ENCODE data around the gene DDX19B. TPM values are rescaled to one million over a fixed set of nuclear protein-coding genes. Genes with fewer than 3 reads are reported as not detected.
A peak's percentile ranks its signal among the peaks of the same experiment; 100 is the strongest.
"Not testable (repeated sequence)": the region's sequence is repeated elsewhere in the genome, so short reads cannot be mapped to it uniquely, and the experiment has no call there.

Gene DDX19B
- total and polyA plus RNA-seq, 7 experiments from 2014 or later = 23.6 to 60.5 (median 29.0) TPM

- Histone ChIP-seq H3K9me3 (ENCODE audit: control insufficient read depth in 2 of 3, low read length in 3 of 3) (no peaks in the 10 kb centered on the region), H3K27me3 (ENCODE audit: control insufficient read depth in 2 of 2, insufficient read depth in 2 of 2, low read length in 2 of 2) (no peaks in the 10 kb centered on the region), H3K4me3 (ENCODE audit: low read length) (no peak overlapping the region), H3K4me1 (ENCODE audit: control insufficient read depth in 2 of 2, insufficient read depth in 2 of 2, low read length in 2 of 2) (no peaks in the 10 kb centered on the region), H3K36me3 (ENCODE audit: control insufficient read depth in 2 of 3, insufficient read depth in 3 of 3, low read length in 3 of 3) (peaks cover 14 to 97% (median 33%) of the 10 kb centered on the region in 3 experiments), H3K27ac (ENCODE audit: low read depth, low read length) (no peak overlapping the region)
- ChIA-PET CTCF (no interaction called here), POLR2A (no interaction called here)
- Mint-ChIP-seq H3K9me3 (no peaks in the 10 kb centered on the region), H3K36me3 (peaks cover 0 to 31% (median 9%) of the 10 kb centered on the region in 5 donors), H3K4me3 (no peak overlapping the region), H3K27ac (peak overlapping the region in 1 of 9 donors; percentile 64), H3K4me1 (peaks cover 0 to 4% (median 0%) of the 10 kb centered on the region in 7 donors), H3K27me3 (no peaks in the 10 kb centered on the region)
- intact Hi-C loops (cut with micrococcal nuclease) = loop anchor here in 1 of 2 donors (10.0 kb wide), 1 partner anchor 1837 kb away; the partner anchor contains the start of genes DHX38 and TXNL4B
- ATAC-seq (no peak), DNase-seq (no peak)
Observed at GRCh38 chr16:70257391-70257790, 41.6 kb upstream of the DDX19B start.

GRCh38 chr16:70258065-70258464, 40.9 kb upstream of the DDX19B start:
- H3K27me3 ChIP-seq (ENCODE audit: control insufficient read depth in 2 of 2, insufficient read depth in 2 of 2, low read length in 2 of 2) = no peaks in the 10 kb centered on the region
- Mint-ChIP-seq H3K27me3 (no peaks in the 10 kb centered on the region), H3K9me3 (no peaks in the 10 kb centered on the region), H3K4me1 (peaks cover 0 to 4% (median 0%) of the 10 kb centered on the region in 7 donors), H3K36me3 (peaks cover 0 to 30% (median 9%) of the 10 kb centered on the region in 5 donors), H3K27ac (peak overlapping the region in 2 of 9 donors; percentile 51 to 53), H3K4me3 (no peak overlapping the region)
- H3K27ac ChIP-seq (ENCODE audit: low read depth, low read length) = no peak overlapping the region
- no peaks in the 10 kb centered on the region for H3K9me3 ChIP-seq (ENCODE audit: control insufficient read depth in 2 of 3, low read length in 3 of 3)
- intact Hi-C loops (cut with micrococcal nuclease) = loop anchor here in 1 of 2 donors (10.0 kb wide), 1 partner anchor 1837 kb away; the partner anchor contains the start of genes DHX38 and TXNL4B
- no peaks in the 10 kb centered on the region for H3K4me1 ChIP-seq (ENCODE audit: control insufficient read depth in 2 of 2, insufficient read depth in 2 of 2, low read length in 2 of 2)
- no peak for ATAC-seq
- DNase-seq = no peak
- H3K36me3 ChIP-seq (ENCODE audit: control insufficient read depth in 2 of 3, insufficient read depth in 3 of 3, low read length in 3 of 3) = peaks cover 14 to 96% (median 38%) of the 10 kb centered on the region in 3 experiments
- POLR2A ChIA-PET = no interaction called here
- no peak overlapping the region for H3K4me3 ChIP-seq (ENCODE audit: low read length)
- CTCF ChIA-PET = interaction anchor here (0.6 kb wide), 1 partner anchor 23 kb away, joined by 3 read pairs; no protein-coding TSS in a partner anchor

- no peak for DNase-seq
- H3K36me3 ChIP-seq (ENCODE audit: control insufficient read depth in 2 of 3, insufficient read depth in 3 of 3, low read length in 3 of 3) = peaks cover 14 to 95% (median 42%) of the 10 kb centered on the region in 3 experiments
- H3K27ac Mint-ChIP-seq = peak overlapping the region in 1 of 9 donors; percentile 48
- peaks cover 0 to 4% (median 0%) of the 10 kb centered on the region in 7 donors for H3K4me1 Mint-ChIP-seq
- H3K4me3 Mint-ChIP-seq = no peak overlapping the region
- no peak for ATAC-seq
- ChIA-PET POLR2A (no interaction called here), CTCF (no interaction called here)
- no peaks in the 10 kb centered on the region for H3K9me3 Mint-ChIP-seq
- no peaks in the 10 kb centered on the region for H3K4me1 ChIP-seq (ENCODE audit: control insufficient read depth in 2 of 2, insufficient read depth in 2 of 2, low read length in 2 of 2)
- H3K27me3 ChIP-seq (ENCODE audit: control insufficient read depth in 2 of 2, insufficient read depth in 2 of 2, low read length in 2 of 2) = no peaks in the 10 kb centered on the region
- intact Hi-C loops (cut with micrococcal nuclease) = loop anchor here in 1 of 2 donors (10.0 kb wide), 1 partner anchor 1836 kb away; the partner anchor contains the start of genes DHX38 and TXNL4B
- H3K9me3 ChIP-seq (ENCODE audit: control insufficient read depth in 2 of 3, low read length in 3 of 3) = no peaks in the 10 kb centered on the region
- H3K27ac ChIP-seq (ENCODE audit: low read depth, low read length) = no peak overlapping the region
- no peaks in the 10 kb centered on the region for H3K27me3 Mint-ChIP-seq
- H3K4me3 ChIP-seq (ENCODE audit: low read length) = no peak overlapping the region
- H3K36me3 Mint-ChIP-seq = peaks cover 0 to 28% (median 9%) of the 10 kb centered on the region in 5 donors
Observed at GRCh38 chr16:70258946-70259345, 40.0 kb upstream of the DDX19B start.

- H3K27me3 ChIP-seq (ENCODE audit: control insufficient read depth in 2 of 2, insufficient read depth in 2 of 2, low read length in 2 of 2); H3K27ac ChIP-seq (ENCODE audit: low read depth, low read length); H3K27me3 Mint-ChIP-seq; H3K4me1 Mint-ChIP-seq; H3K9me3 ChIP-seq (ENCODE audit: control insufficient read depth in 2 of 3, low read length in 3 of 3); H3K4me3 ChIP-seq (ENCODE audit: low read length); H3K4me3 Mint-ChIP-seq; DNase-seq; ATAC-seq; H3K4me1 ChIP-seq (ENCODE audit: control insufficient read depth in 2 of 2, insufficient read depth in 2 of 2, low read length in 2 of 2); H3K9me3 Mint-ChIP-seq; CTCF ChIA-PET: not testable (repeated sequence)
- H3K36me3 ChIP-seq (ENCODE audit: control insufficient read depth in 2 of 3, insufficient read depth in 3 of 3, low read length in 3 of 3) = peaks cover 19 to 94% (median 44%) of the 10 kb centered on the region in 3 experiments
- intact Hi-C loops (cut with micrococcal nuclease) = loop anchor here in 1 of 2 donors (10.0 kb wide), 1 partner anchor 1835 kb away; the partner anchor contains the start of genes DHX38 and TXNL4B
- POLR2A ChIA-PET = interaction anchor here (0.6 to 1.2 kb wide), 2 partner anchors 39 to 402 kb away, joined by 3 read pairs; partner anchors contain the start of gene DDX19B
- Mint-ChIP-seq H3K27ac (peak overlapping the region in 1 of 9 donors; percentile 19), H3K36me3 (peaks cover 0 to 31% (median 12%) of the 10 kb centered on the region in 5 donors)
Observed at GRCh38 chr16:70259903-70260302, 39.1 kb upstream of the DDX19B start.

- H3K4me3 Mint-ChIP-seq = no peak overlapping the region
- Histone ChIP-seq H3K9me3 (ENCODE audit: control insufficient read depth in 2 of 3, low read length in 3 of 3) (no peaks in the 10 kb centered on the region), H3K27ac (ENCODE audit: low read depth, low read length) (no peak overlapping the region), H3K4me3 (ENCODE audit: low read length) (no peak overlapping the region), H3K4me1 (ENCODE audit: control insufficient read depth in 2 of 2, insufficient read depth in 2 of 2, low read length in 2 of 2) (no peaks in the 10 kb centered on the region), H3K36me3 (ENCODE audit: control insufficient read depth in 2 of 3, insufficient read depth in 3 of 3, low read length in 3 of 3) (peaks cover 11 to 90% (median 37%) of the 10 kb centered on the region in 3 experiments), H3K27me3 (ENCODE audit: control insufficient read depth in 2 of 2, insufficient read depth in 2 of 2, low read length in 2 of 2) (no peaks in the 10 kb centered on the region)
- H3K9me3 Mint-ChIP-seq = no peaks in the 10 kb centered on the region
- peak; percentile 61 for ATAC-seq
- peak overlapping the region in 4 of 9 donors; percentile 2 to 57 (median 38) for H3K27ac Mint-ChIP-seq
- H3K36me3 Mint-ChIP-seq = peaks cover 0 to 44% (median 22%) of the 10 kb centered on the region in 5 donors
- peaks cover 0 to 4% (median 0%) of the 10 kb centered on the region in 7 donors for H3K4me1 Mint-ChIP-seq
- ChIA-PET POLR2A (interaction anchor here (0.6 to 1.2 kb wide), 2 partner anchors 80 to 257 kb away, joined by 3 to 5 read pairs; no protein-coding TSS in a partner anchor), CTCF (interaction anchor here (1.5 to 1.7 kb wide), 2 partner anchors 15 to 16 kb away, joined by 3 read pairs; no protein-coding TSS in a partner anchor)
- intact Hi-C loops (cut with micrococcal nuclease) = no loop called here
- DNase-seq = peak in 1 of 9 donors; percentile 22
- H3K27me3 Mint-ChIP-seq = no peaks in the 10 kb centered on the region
Observed at GRCh38 chr16:70267516-70267915, 31.5 kb upstream of the DDX19B start.

- H3K4me3 ChIP-seq (ENCODE audit: low read length); H3K4me1 ChIP-seq (ENCODE audit: control insufficient read depth in 2 of 2, insufficient read depth in 2 of 2, low read length in 2 of 2); H3K4me3 Mint-ChIP-seq; H3K4me1 Mint-ChIP-seq; H3K27ac Mint-ChIP-seq; H3K27ac ChIP-seq (ENCODE audit: low read depth, low read length); DNase-seq; H3K27me3 Mint-ChIP-seq; intact Hi-C loops (cut with micrococcal nuclease); H3K9me3 Mint-ChIP-seq; ATAC-seq; H3K9me3 ChIP-seq (ENCODE audit: control insufficient read depth in 2 of 3, low read length in 3 of 3); H3K27me3 ChIP-seq (ENCODE audit: control insufficient read depth in 2 of 2, insufficient read depth in 2 of 2, low read length in 2 of 2); POLR2A ChIA-PET: not testable (repeated sequence)
- H3K36me3 Mint-ChIP-seq = peaks cover 0 to 43% (median 24%) of the 10 kb centered on the region in 5 donors
- CTCF ChIA-PET = interaction anchor here (0.6 to 1.7 kb wide), 3 partner anchors 16 to 600 kb away, joined by 3 read pairs; no protein-coding TSS in a partner anchor
- peaks cover 11 to 92% (median 37%) of the 10 kb centered on the region in 3 experiments for H3K36me3 ChIP-seq (ENCODE audit: control insufficient read depth in 2 of 3, insufficient read depth in 3 of 3, low read length in 3 of 3)
Observed at GRCh38 chr16:70267922-70268321, 31.1 kb upstream of the DDX19B start.
